ENCODE results near the gene GLB1L. TPM values are rescaled to one million over a fixed set of nuclear protein-coding genes. Genes with fewer than 3 reads are reported as not detected.
A peak's percentile ranks its signal among the peaks of the same experiment; 100 is the strongest.

The GLB1L gene
- polyA plus RNA-seq, 1 donor (not counting 4 experiments of a cell fraction or from before 2014, with no cell fraction given) = 5.2 TPM

- Histone ChIP-seq H4K20me1 (ENCODE audit: control insufficient read depth, extremely low read depth, insufficient read depth, low read length) (no peaks in the 10 kb centered on the region), H3K4me1 (ENCODE audit: control insufficient read depth, extremely low read depth, insufficient read depth, low read length) (peaks cover 19% of the 10 kb centered on the region), H3K36me3 (ENCODE audit: control insufficient read depth in 2 of 2, extremely low read depth in 1 of 2, insufficient read depth in 2 of 2, low read length in 2 of 2) (peaks cover 34 to 38% of the 10 kb centered on the region in 2 experiments), H2AFZ (ENCODE audit: control insufficient read depth, low read length) (peak overlapping the region; percentile 30), H3K27me3 (ENCODE audit: control insufficient read depth, extremely low read depth, insufficient read depth, low read length) (no peaks in the 10 kb centered on the region), H3K9ac (ENCODE audit: control insufficient read depth, extremely low read depth, insufficient read depth, low read length) (peak overlapping the region; percentile 94), H3K9me3 (ENCODE audit: control insufficient read depth, low read depth, low read length) (no peaks in the 10 kb centered on the region), H3K9me1 (ENCODE audit: control insufficient read depth, extremely low read depth, insufficient read depth, low read length) (peaks cover 3% of the 10 kb centered on the region), H3K4me3 (ENCODE audit: control insufficient read depth in 2 of 3, extremely low read depth in 1 of 3, insufficient read depth in 2 of 3, low read depth in 1 of 3, low read length in 3 of 3) (peak overlapping the region; percentile 74 to 97 (median 90)), H3K27ac (ENCODE audit: control insufficient read depth, insufficient read depth, low read length) (peak overlapping the region; percentile 91), H3K4me2 (ENCODE audit: control insufficient read depth, extremely low read depth, insufficient read depth, low read depth, low read length) (peak overlapping the region; percentile 99), H3K79me2 (ENCODE audit: control insufficient read depth, insufficient read depth, low read length) (peaks cover 35% of the 10 kb centered on the region)
- FAIRE-seq = no peak
- DNase-seq (ENCODE audit: low read depth, low spot score) = no peak
- dilution Hi-C loops (cut with MboI; ENCODE audit: extremely low pct_ligation_motif_present, low sequenced_read_pairs) = no loop called here
- TF ChIP-seq EZH2 (IDR thresholded peaks at IDR 0.05; ENCODE audit: low read length) (no peak), CTCF (optimal IDR thresholded peaks at IDR 0.05 in 1 of 3, IDR thresholded peaks at IDR 0.05 in 1 of 3, conservative IDR thresholded peaks at IDR 0.05 in 1 of 3; ENCODE audit: extremely low read depth in 1 of 3, insufficient read depth in 2 of 3, low read length in 3 of 3) (no peak)
These were observed 17.0 kb downstream of the GLB1L start for GRCh38 chr2:219228041-219228910.

GRCh38 chr2:219225350-219225749 is 19.9 kb downstream of the GLB1L start:
- peaks cover 25% of the 10 kb centered on the region for H3K79me2 ChIP-seq (ENCODE audit: control insufficient read depth, insufficient read depth, low read length)
- dilution Hi-C loops (cut with MboI; ENCODE audit: extremely low pct_ligation_motif_present, low sequenced_read_pairs) = no loop called here
- H3K9me3 ChIP-seq (ENCODE audit: control insufficient read depth, low read depth, low read length) = no peaks in the 10 kb centered on the region
- peaks cover 15% of the 10 kb centered on the region for H3K4me1 ChIP-seq (ENCODE audit: control insufficient read depth, extremely low read depth, insufficient read depth, low read length)
- H3K4me2 ChIP-seq (ENCODE audit: control insufficient read depth, extremely low read depth, insufficient read depth, low read depth, low read length) = no peak overlapping the region
- H4K20me1 ChIP-seq (ENCODE audit: control insufficient read depth, extremely low read depth, insufficient read depth, low read length) = no peaks in the 10 kb centered on the region
- no peaks in the 10 kb centered on the region for H3K27me3 ChIP-seq (ENCODE audit: control insufficient read depth, extremely low read depth, insufficient read depth, low read length)
- no peak overlapping the region for H3K9ac ChIP-seq (ENCODE audit: control insufficient read depth, extremely low read depth, insufficient read depth, low read length)
- FAIRE-seq (no peak), DNase-seq (ENCODE audit: low read depth, low spot score) (no peak)
- H3K36me3 ChIP-seq (ENCODE audit: control insufficient read depth in 2 of 2, extremely low read depth in 1 of 2, insufficient read depth in 2 of 2, low read length in 2 of 2) = peaks cover 31 to 41% of the 10 kb centered on the region in 2 experiments
- H3K27ac ChIP-seq (ENCODE audit: control insufficient read depth, insufficient read depth, low read length) = no peak overlapping the region
- H3K4me3 ChIP-seq (ENCODE audit: control insufficient read depth in 2 of 3, extremely low read depth in 1 of 3, insufficient read depth in 2 of 3, low read depth in 1 of 3, low read length in 3 of 3) = no peak overlapping the region
- TF ChIP-seq EZH2 (IDR thresholded peaks at IDR 0.05; ENCODE audit: low read length) (no peak), CTCF (optimal IDR thresholded peaks at IDR 0.05 in 1 of 3, IDR thresholded peaks at IDR 0.05 in 1 of 3, conservative IDR thresholded peaks at IDR 0.05 in 1 of 3; ENCODE audit: extremely low read depth in 1 of 3, insufficient read depth in 2 of 3, low read length in 3 of 3) (no peak)
- H2AFZ ChIP-seq (ENCODE audit: control insufficient read depth, low read length) = no peak overlapping the region
- H3K9me1 ChIP-seq (ENCODE audit: control insufficient read depth, extremely low read depth, insufficient read depth, low read length) = peaks cover 3% of the 10 kb centered on the region
